Measurements from ENCODE around the gene GLRA2.
A peak's percentile ranks its signal among the peaks of the same experiment; 100 is the strongest.
"Not testable (repeated sequence)": the region's sequence is repeated elsewhere in the genome, so short reads cannot be mapped to it uniquely, and the experiment has no call there.

GLRA2 gene

GRCh38 chrX:14591976-14592375 lies 62.6 kb downstream of the GLRA2 start:
- DNase-seq (ENCODE audit: low read depth, low spot score), result no peak

- no peak for DNase-seq (ENCODE audit: low read depth, low spot score)
Observed at GRCh38 chrX:14594521-14594920, 65.2 kb downstream of the GLRA2 start.

GRCh38 chrX:14598330-14598729 lies 69.0 kb downstream of the GLRA2 start:
- peak; percentile 1 for DNase-seq (ENCODE audit: low read depth, low spot score)

- DNase-seq (ENCODE audit: low read depth, low spot score), result no peak
Observed at GRCh38 chrX:14607446-14607985, 78.2 kb downstream of the GLRA2 start.

- not testable (repeated sequence) for DNase-seq (ENCODE audit: low read depth, low spot score)
Observed at GRCh38 chrX:14612450-14612849, 83.1 kb downstream of the GLRA2 start.

- no peak for DNase-seq (ENCODE audit: low read depth, low spot score)
Observed at GRCh38 chrX:14616301-14616700, 87.0 kb downstream of the GLRA2 start.

- DNase-seq (ENCODE audit: low read depth, low spot score), result no peak
Observed at GRCh38 chrX:14616836-14617235, 87.5 kb downstream of the GLRA2 start.

- DNase-seq (ENCODE audit: low read depth, low spot score), result no peak
Observed at GRCh38 chrX:14618177-14618965, 89.0 kb downstream of the GLRA2 start.

GRCh38 chrX:14630733-14631132 lies 101.4 kb downstream of the GLRA2 start:
- peak; percentile 13 for DNase-seq (ENCODE audit: low read depth, low spot score)

GRCh38 chrX:14641681-14642655 lies 112.6 kb downstream of the GLRA2 start:
- DNase-seq (ENCODE audit: low read depth, low spot score), result no peak

- no peak for DNase-seq (ENCODE audit: low read depth, low spot score)
Observed at GRCh38 chrX:14660970-14661369, 131.6 kb downstream of the GLRA2 start.

- no peak for DNase-seq (ENCODE audit: low read depth, low spot score)
Observed at GRCh38 chrX:14670819-14671218, 141.5 kb downstream of the GLRA2 start.

GRCh38 chrX:14672611-14673172 lies 143.4 kb downstream of the GLRA2 start:
- no peak for DNase-seq (ENCODE audit: low read depth, low spot score)

- DNase-seq (ENCODE audit: low read depth, low spot score), result no peak
Observed at GRCh38 chrX:14673236-14673635, 143.9 kb downstream of the GLRA2 start.

- no peak for DNase-seq (ENCODE audit: low read depth, low spot score)
Observed at GRCh38 chrX:14673764-14674163, 144.4 kb downstream of the GLRA2 start.

- DNase-seq (ENCODE audit: low read depth, low spot score), result no peak
Observed at GRCh38 chrX:14675500-14675899, 146.2 kb downstream of the GLRA2 start.

- no peak for DNase-seq (ENCODE audit: low read depth, low spot score)
Observed at GRCh38 chrX:14676431-14676830, 147.1 kb downstream of the GLRA2 start.

GRCh38 chrX:14688331-14688730 lies 159.0 kb downstream of the GLRA2 start:
- DNase-seq (ENCODE audit: low read depth, low spot score), result not testable (repeated sequence)

- no peak for DNase-seq (ENCODE audit: low read depth, low spot score)
Observed at GRCh38 chrX:14690553-14690952, 161.2 kb downstream of the GLRA2 start.

- no peak for DNase-seq (ENCODE audit: low read depth, low spot score)
Observed at GRCh38 chrX:14694611-14695010, 165.3 kb downstream of the GLRA2 start.

- DNase-seq (ENCODE audit: low read depth, low spot score), result peak; percentile 44
Observed at GRCh38 chrX:14697451-14697850, 168.1 kb downstream of the GLRA2 start.

- no peak for DNase-seq (ENCODE audit: low read depth, low spot score)
Observed at GRCh38 chrX:14698790-14699189, 169.5 kb downstream of the GLRA2 start.

Measured in ELF-1 (cell line).